ENCODE data around the gene WASHC2A. TPM values are rescaled to one million over a fixed set of nuclear protein-coding genes. Genes with fewer than 3 reads are reported as not detected.
"Not testable (repeated sequence)": the region's sequence is repeated elsewhere in the genome, so short reads cannot be mapped to it uniquely, and the experiment has no call there.

WASHC2A gene
- total RNA-seq, 1 donor from 2014 or later: 28.7 TPM

DNA sequence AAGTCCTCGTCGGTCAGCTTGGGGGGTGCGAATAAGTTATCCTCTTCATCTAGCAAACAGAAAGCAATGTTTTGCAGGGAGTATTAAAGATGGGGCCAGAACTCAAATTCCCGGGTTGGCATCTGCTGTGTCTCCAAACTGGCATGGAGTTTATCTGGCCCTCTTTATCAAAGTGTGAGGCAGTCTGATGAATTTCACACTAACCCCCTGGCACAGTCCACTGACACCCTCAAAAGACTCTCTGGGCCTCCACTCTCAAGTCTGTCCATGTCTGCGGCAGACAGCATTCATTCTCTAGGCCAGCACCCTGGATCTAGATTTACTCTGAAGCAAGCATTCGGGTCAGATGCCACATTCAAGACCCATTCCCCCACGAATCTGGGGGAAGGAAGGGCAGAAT, 6.2 kb upstream of the WASHC2A start:
- H3K9me3 ChIP-seq; intact Hi-C loops (cut with DNase I); DNase-seq (ENCODE audit: extremely low spot score in 2 of 2); H3K4me3 ChIP-seq; H3K27ac ChIP-seq; H3K27me3 ChIP-seq; H3K4me1 ChIP-seq; H3K36me3 ChIP-seq: not testable (repeated sequence)

DNA sequence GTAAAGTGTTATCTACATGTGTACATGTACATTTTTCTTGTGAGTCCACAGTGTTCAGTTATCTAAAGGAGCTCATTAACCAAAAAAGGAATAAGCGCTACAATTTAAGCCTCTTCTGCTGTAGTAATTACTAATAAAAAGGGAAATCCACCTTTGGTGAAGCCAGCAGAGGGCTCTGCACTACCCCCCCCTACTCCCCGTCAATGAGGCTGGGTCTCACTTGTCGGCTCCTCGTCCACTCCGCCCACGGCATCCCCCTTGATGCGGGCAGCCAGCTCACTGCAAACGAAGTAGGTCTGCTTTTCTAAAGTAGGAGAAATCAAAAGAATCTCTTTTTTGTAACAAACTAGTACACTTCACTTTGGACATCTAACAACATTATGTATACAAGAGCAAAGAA, 4.7 kb upstream of the WASHC2A start:
- TF ChIP-seq POLR2A (IDR thresholded peaks at IDR 0.05): no peak
- TF ChIP-seq, protein P1, sequence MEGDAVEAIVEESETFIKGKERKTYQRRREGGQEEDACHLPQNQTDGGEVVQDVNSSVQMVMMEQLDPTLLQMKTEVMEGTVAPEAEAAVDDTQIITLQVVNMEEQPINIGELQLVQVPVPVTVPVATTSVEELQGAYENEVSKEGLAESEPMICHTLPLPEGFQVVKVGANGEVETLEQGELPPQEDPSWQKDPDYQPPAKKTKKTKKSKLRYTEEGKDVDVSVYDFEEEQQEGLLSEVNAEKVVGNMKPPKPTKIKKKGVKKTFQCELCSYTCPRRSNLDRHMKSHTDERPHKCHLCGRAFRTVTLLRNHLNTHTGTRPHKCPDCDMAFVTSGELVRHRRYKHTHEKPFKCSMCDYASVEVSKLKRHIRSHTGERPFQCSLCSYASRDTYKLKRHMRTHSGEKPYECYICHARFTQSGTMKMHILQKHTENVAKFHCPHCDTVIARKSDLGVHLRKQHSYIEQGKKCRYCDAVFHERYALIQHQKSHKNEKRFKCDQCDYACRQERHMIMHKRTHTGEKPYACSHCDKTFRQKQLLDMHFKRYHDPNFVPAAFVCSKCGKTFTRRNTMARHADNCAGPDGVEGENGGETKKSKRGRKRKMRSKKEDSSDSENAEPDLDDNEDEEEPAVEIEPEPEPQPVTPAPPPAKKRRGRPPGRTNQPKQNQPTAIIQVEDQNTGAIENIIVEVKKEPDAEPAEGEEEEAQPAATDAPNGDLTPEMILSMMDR (IDR thresholded peaks at IDR 0.05): no peak
- TF ChIP-seq POLR2AphosphoS5 (IDR thresholded peaks at IDR 0.05; ENCODE audit: insufficient read depth in 1 of 2, low read depth in 1 of 2): no peak
- Histone ChIP-seq H3K9me3 (no peaks in the 10 kb centered on the region), H3K27ac (no peak overlapping the region), H3K36me3 (no peaks in the 10 kb centered on the region), H3K27me3 (no peaks in the 10 kb centered on the region), H3K4me3 (no peak overlapping the region), H3K4me1 (no peaks in the 10 kb centered on the region)
- intact Hi-C loops (cut with DNase I): no loop called here
- no peak for DNase-seq (ENCODE audit: extremely low spot score in 2 of 2)

DNA sequence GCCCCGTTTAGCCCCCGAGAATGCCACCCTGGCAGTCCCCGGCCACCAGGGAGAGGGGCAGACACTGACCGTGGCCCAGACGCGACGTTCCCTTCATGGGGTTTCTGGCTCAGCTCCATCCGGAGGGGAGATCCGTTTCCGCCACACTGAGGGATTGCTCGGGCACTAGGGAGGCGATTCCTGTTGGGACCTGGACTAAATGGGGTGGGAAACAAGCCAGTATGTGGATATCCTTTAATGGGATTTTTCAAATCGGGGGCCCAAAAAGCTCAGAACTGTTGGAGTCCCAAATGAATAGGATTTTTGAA, 552 bp downstream of the WASHC2A start:
- Histone ChIP-seq H3K4me3 (peak overlapping the region; percentile 68 to 70), H3K27ac (peak overlapping the region; percentile 82)
- DNase-seq (ENCODE audit: extremely low spot score in 2 of 2); H3K27me3 ChIP-seq; H3K9me3 ChIP-seq; H3K4me1 ChIP-seq; intact Hi-C loops (cut with DNase I); H3K36me3 ChIP-seq: not testable (repeated sequence)

DNA sequence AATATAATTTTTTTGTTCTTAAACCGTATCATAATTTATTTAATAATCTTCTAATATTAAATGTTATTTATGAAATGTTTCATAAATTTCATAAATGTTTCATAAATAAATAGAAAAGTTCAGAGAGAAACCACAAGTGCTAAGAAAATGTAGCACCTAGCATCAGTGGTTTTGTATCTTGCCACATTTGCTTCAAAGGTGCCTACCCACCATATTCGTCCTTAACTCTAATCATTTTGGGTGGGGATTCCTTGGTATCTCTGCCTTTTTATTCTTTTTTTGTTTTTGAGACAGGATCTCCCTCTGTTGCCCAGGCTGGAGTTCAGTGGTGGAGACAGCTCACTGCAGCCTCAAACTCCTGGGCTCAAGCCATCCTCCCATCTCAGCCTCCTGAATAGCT, 7.4 kb downstream of the WASHC2A start:
- H3K27me3 ChIP-seq; H3K4me3 ChIP-seq; DNase-seq (ENCODE audit: extremely low spot score in 2 of 2); intact Hi-C loops (cut with DNase I); H3K4me1 ChIP-seq; H3K27ac ChIP-seq; H3K36me3 ChIP-seq; H3K9me3 ChIP-seq: not testable (repeated sequence)

DNA sequence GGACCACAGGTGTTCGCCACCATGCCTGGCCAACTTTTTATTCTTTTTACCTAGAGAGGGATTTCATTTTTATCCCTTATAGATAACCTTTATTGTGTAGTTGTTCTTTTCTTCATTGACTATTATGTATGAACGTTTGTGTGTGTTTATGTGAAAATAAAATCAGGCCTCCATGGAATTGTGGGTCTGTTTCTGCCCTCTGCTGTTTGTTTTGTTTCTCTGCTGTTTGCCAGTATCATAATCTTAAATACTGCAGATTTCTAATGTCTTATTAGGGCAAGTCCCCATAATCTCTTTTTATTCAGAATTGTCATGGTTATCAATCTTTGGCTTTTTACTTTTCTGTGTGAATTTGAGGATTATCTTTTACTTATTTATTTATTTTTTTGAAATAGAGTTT, 7.8 kb downstream of the WASHC2A start:
- H3K36me3 ChIP-seq; H3K4me1 ChIP-seq; DNase-seq (ENCODE audit: extremely low spot score in 2 of 2); H3K27me3 ChIP-seq; H3K4me3 ChIP-seq; H3K27ac ChIP-seq; intact Hi-C loops (cut with DNase I); H3K9me3 ChIP-seq: not testable (repeated sequence)

DNA sequence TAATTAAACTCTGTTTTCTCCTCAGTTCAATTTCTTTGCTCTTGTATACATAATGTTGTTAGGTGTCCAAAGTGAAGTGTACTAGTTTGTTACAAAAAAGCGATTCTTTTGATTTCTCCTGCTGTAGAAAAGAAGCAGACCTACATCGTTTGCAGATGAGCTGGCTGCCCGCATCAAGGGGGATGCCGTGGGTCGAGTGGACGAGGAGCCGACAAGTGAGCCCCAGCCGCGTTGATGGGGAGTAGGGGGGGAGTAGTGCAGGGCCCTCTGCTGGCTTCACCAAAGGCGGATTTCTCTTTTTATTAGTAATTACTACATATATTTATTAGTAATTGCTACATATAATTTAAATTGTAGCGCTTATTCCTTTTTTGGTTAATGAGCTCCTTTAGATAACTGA, 23.6 kb downstream of the WASHC2A start:
- H3K36me3 ChIP-seq; H3K4me3 ChIP-seq; intact Hi-C loops (cut with DNase I); H3K27ac ChIP-seq; H3K9me3 ChIP-seq; H3K4me1 ChIP-seq; H3K27me3 ChIP-seq; DNase-seq (ENCODE audit: extremely low spot score in 2 of 2): not testable (repeated sequence)

DNA sequence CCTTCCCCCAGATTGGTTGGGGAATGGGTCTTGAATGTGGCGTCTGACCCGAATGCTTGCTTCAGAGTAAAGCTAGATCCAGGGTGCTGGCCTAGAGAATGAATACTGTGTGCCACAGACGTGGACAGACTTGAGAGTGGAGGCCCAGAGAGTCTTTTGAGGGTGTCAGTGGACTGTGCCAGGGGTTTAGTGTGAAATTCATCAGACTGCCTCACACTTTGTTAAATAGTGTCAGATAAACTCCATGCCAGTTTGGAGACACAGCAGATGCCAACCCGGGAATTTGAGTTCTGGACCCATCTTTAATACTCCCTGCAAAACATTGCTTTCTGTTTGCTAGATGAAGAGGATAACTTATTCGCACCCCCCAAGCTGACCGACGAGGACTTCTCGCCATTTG, 25.2 kb downstream of the WASHC2A start:
- H3K9me3 ChIP-seq; H3K4me1 ChIP-seq; H3K27ac ChIP-seq; H3K36me3 ChIP-seq; intact Hi-C loops (cut with DNase I); DNase-seq (ENCODE audit: extremely low spot score in 2 of 2); H3K27me3 ChIP-seq; H3K4me3 ChIP-seq: not testable (repeated sequence)

DNA sequence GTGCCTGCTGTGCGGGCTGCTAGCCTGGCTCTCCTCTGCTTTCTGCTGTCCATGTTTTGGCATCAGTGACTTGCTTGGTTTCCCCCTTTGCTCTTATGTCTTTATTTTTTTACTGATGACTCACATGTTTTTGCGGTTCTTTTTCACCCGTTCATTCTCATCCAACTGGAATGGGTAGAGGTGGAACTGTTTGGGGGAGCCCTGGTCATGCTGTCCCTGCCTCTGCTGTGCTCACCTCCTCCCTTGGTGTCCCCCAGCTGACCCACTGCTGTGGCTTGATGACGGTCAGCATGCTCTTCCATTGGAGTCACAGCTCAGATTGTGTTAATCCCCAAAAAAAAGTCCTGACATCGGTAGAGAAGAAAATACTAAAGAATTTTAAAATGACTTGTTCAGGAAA, 26.9 kb downstream of the WASHC2A start:
- H3K27ac ChIP-seq; intact Hi-C loops (cut with DNase I); DNase-seq (ENCODE audit: extremely low spot score in 2 of 2); H3K27me3 ChIP-seq; H3K4me1 ChIP-seq; H3K36me3 ChIP-seq; H3K9me3 ChIP-seq; H3K4me3 ChIP-seq: not testable (repeated sequence)

DNA sequence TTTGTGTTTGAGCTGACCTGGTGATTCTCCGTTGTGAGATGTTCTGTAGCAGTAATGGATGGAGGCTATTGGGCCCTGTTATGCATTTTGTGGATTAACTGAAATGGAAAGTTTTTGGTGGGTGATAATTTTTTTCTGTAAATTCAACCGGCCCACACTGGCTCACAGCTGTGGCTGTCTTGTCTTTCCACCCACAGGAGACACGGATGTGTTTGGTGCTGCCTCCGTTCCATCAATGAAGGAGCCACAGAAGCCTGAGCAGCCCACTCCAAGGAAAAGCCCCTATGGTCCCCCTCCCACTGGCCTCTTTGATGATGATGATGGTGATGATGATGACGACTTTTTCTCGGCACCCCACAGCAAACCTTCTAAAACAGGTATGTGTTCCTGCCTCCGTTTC, 27.6 kb downstream of the WASHC2A start:
- DNase-seq (ENCODE audit: extremely low spot score in 2 of 2); H3K27me3 ChIP-seq; H3K4me3 ChIP-seq; H3K27ac ChIP-seq; H3K9me3 ChIP-seq; intact Hi-C loops (cut with DNase I); H3K36me3 ChIP-seq; H3K4me1 ChIP-seq: not testable (repeated sequence)

DNA sequence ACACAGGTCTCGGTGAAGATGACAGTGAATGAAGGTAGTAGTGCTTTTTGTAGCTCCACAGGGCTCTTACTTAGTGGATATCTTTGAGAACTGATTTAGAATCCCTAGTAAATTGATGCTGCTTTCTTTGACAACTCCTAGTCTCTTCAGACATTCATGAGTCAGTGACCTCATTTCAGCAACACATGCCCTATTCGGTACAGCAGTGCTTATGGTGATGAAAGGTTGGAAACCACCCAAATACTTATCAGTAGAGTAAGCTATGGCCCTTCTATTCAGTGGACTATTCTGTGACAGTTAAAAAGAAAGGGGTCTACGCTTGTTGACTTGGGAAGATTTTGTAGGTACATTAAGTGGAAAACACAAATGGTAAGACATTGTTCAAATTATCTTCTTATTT, 29.0 kb downstream of the WASHC2A start:
- H3K36me3 ChIP-seq; H3K4me3 ChIP-seq; H3K27me3 ChIP-seq; H3K4me1 ChIP-seq; H3K27ac ChIP-seq; H3K9me3 ChIP-seq; intact Hi-C loops (cut with DNase I); DNase-seq (ENCODE audit: extremely low spot score in 2 of 2): not testable (repeated sequence)

DNA sequence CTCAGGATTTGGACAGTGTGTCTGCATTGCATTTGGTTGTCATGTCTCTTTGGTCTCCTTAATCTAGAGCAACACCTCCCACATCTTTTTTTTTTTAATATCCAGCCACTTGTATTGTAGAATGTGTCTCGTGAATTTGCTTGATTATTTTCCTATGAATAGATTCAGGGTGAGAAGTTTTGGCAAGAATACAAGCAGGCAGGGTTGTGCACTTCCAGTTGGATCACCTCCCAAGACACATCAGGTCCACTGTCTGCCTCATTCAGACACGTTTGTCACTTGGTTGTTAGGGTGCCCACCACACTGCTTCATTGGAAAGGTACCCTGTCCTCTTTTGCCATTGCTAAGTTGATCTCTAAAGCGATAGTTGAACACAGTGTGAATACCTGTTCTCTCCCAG, 30.9 kb downstream of the WASHC2A start:
- H3K36me3 ChIP-seq; H3K4me3 ChIP-seq; intact Hi-C loops (cut with DNase I); H3K9me3 ChIP-seq; H3K4me1 ChIP-seq; H3K27me3 ChIP-seq; H3K27ac ChIP-seq; DNase-seq (ENCODE audit: extremely low spot score in 2 of 2): not testable (repeated sequence)

DNA sequence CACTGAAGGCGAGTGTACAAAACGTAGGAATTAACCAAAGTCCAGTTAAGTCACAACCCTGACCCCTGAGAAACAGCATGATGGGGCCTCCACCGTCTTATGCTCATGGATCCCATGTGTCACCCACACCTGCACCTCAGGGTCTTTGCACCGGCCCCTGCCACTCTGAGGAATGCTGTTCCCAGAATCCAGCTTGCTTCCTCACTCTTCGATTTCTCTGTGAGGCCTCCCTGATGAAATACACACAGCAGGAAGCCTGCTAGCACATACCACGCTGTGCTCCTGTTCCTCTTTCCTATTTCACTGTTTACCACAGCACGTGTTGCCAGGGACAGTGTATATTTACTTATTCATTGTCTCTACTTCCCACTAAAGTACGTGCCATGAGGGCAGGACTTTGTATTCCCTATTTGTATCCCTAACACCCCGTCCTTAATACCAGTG, 33.4 kb downstream of the WASHC2A start:
- H3K9me3 ChIP-seq; intact Hi-C loops (cut with DNase I); H3K27me3 ChIP-seq; H3K36me3 ChIP-seq; H3K4me3 ChIP-seq; DNase-seq (ENCODE audit: extremely low spot score in 2 of 2); H3K27ac ChIP-seq; H3K4me1 ChIP-seq: not testable (repeated sequence)

DNA sequence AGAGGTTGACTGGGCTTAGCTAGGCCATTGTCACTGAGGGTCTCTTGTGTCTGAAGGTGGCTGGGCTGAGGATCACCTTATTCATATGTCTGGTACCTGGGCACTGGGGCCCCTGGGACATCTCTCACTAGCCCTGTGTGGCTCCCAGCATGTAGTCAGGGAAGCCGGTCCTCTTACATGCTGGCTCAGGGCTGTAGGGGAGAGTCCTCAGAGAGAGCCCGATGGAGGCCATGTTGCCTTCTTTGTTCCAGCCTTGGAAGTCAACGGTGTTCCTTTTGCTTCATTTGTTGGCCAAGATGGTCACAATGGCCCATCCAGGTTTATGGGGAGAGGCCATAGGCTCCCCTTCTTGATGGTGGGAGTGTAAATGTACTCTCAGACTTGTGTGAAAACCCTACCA, 34.0 kb downstream of the WASHC2A start:
- not testable (repeated sequence) for H3K4me1 ChIP-seq, H3K36me3 ChIP-seq

More for the DNA sequence above, 34.0 kb downstream of the WASHC2A start:
- H3K27ac ChIP-seq; DNase-seq (ENCODE audit: extremely low spot score in 2 of 2); H3K9me3 ChIP-seq; intact Hi-C loops (cut with DNase I); H3K4me3 ChIP-seq; H3K27me3 ChIP-seq: not testable (repeated sequence)
